Neural progenitor cell (in vitro differentiated cells): ENCODE measurements around the gene TBCK.

Experiments
- CTCF ChIP-seq: fragments of 200-600 bp; sonication (generic); IDR thresholded peaks from 2 replicates; pipeline ENCODE4 v1.5.1; 2017; ENCODE audit warnings: antibody characterized with exemption, mild to moderate bottlenecking
- EZH2 ChIP-seq: fragments of 200-600 bp; sonication (generic); IDR thresholded peaks from 2 replicates; pipeline ENCODE4 v1.6.1; 2017; ENCODE audit warnings: antibody characterized with exemption, mild to moderate bottlenecking, moderate library complexity
- EZH2phosphoT487 ChIP-seq: fragments of 200-600 bp; sonication (generic); IDR thresholded peaks from 2 replicates; pipeline ENCODE4 v1.6.1; 2017; ENCODE audit warnings: antibody characterized with exemption

- TF ChIP-seq CTCF (no peak), EZH2 (no peak), EZH2phosphoT487 (no peak)
Measured at GRCh38 chr4:106318511-106318910, 2.5 kb upstream of the TBCK start.
